Mesothelial cell of epicardium (in vitro differentiated cells): ENCODE results near the gene RASGEF1C. TPM values are rescaled to one million over a fixed set of nuclear protein-coding genes. Genes with fewer than 3 reads are reported as not detected.

Experiments
- DNase-seq, 2 experiments: peaks; one replicate each; pipeline ENCODE4 v3.0.0; 2021; ENCODE audit warnings: low spot score in 2 of 2; ENCODE audit not compliant: unreplicated experiment in 2 of 2
- H3K27ac Mint-ChIP-seq: 2 replicates; pipeline ENCODE4 v1.8.0; 2021; ENCODE audit warnings: mixed read lengths
- H3K27me3 Mint-ChIP-seq: 2 replicates; pipeline ENCODE4 v1.8.0; 2021; ENCODE audit warnings: low read depth, mixed read lengths
- H3K36me3 Mint-ChIP-seq: 2 replicates; pipeline ENCODE4 v1.8.0; 2021; ENCODE audit warnings: mixed read lengths
- H3K4me1 Mint-ChIP-seq: 2 replicates; pipeline ENCODE4 v1.8.0; 2021; ENCODE audit warnings: mixed read lengths
- H3K4me3 Mint-ChIP-seq: 2 replicates; pipeline ENCODE4 v1.8.0; 2021; ENCODE audit warnings: mild to moderate bottlenecking, moderate library complexity, mixed read lengths
- H3K9me3 Mint-ChIP-seq: 2 replicates; pipeline ENCODE4 v1.8.0; 2021; ENCODE audit warnings: mixed read lengths
- CTCF ChIP-seq: fragments of 200-600 bp; sonication (generic); IDR thresholded peaks from one replicate; pipeline ENCODE4 v1.5.0; 2021; ENCODE audit warnings: antibody characterized with exemption; ENCODE audit not compliant: unreplicated experiment
- total RNA-seq: library from RNA; stranded (reverse); gene quantifications from 3 replicates; pipeline ENCODE4 v1.2.1, GENCODE V29; 2021

RASGEF1C gene
- total RNA-seq, 1 donor from 2014 or later = 0.42 TPM

DNA sequence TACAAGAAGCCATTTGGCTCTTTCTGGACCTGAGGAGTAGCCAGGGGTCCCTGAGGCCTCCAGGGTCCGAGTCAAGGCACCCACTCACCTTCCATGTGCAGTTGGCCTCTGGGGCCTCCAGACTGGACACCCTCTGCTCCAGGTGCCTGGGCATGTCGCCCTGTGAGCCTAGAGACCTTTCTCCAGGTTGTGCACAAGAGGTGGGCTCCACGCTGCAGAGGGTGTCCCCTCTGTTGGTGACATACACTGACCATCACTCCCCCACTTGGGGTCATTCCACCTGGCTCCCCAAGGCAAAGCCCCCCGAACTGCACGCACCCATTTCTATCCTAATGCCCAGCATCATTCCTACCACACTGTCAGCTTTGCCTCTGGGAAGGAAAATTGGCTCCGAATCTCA, 48.8 kb downstream of the RASGEF1C start:
- Mint-ChIP-seq H3K9me3 (peaks cover 20% of the 10 kb centered on the region), H3K4me3 (no peak overlapping the region), H3K4me1 (no peaks in the 10 kb centered on the region), H3K27me3 (peaks cover 43% of the 10 kb centered on the region), H3K36me3 (no peaks in the 10 kb centered on the region), H3K27ac (no peak overlapping the region)
- no peak for TF ChIP-seq CTCF
- no peak for DNase-seq

DNA sequence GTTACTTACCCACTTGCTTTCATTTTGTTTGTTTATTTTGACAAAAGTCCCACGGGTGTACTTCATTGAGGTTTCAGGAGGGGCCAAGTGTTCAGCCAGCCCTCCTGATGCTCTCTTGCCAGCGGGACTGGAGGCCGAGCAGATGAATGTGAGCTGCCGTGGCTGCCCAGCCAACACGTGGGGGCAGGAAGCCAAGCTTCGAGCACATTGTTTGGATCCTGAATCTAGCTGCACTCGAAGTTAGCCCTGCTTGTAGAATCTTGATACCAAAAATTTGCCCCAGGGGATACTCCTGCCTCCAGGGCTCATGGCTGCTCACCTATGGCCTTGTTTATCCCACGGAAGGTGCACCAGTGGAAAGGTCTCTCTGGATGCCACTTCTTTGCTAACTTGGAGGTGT, 49.3 kb downstream of the RASGEF1C start:
- Mint-ChIP-seq H3K9me3 (peaks cover 17% of the 10 kb centered on the region), H3K27me3 (peaks cover 41% of the 10 kb centered on the region), H3K27ac (no peak overlapping the region), H3K4me1 (no peaks in the 10 kb centered on the region), H3K4me3 (no peak overlapping the region), H3K36me3 (no peaks in the 10 kb centered on the region)
- TF ChIP-seq CTCF = no peak
- DNase-seq = peak in 1 of 2 experiments; percentile 16

DNA sequence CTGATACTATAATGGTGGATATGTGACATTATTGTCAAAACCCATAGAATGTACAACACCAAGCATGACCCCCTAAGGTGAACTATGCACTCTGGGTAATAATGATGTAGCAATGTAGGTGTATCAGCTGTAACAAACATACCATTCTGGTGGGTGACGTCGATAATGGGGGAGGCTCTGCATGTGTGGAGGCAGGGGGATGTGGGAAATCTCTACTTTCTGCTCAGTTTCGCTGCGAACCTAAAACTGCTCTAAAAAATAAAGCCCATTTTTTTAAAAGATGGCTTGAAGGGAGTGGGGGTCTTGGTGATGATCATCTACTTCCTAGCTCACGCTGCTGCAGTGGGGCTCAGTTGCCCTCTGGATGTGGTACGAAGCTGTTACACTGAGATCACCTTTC, 51.1 kb downstream of the RASGEF1C start:
- Mint-ChIP-seq H3K4me3 (no peak overlapping the region), H3K4me1 (no peaks in the 10 kb centered on the region), H3K9me3 (peaks cover 13% of the 10 kb centered on the region), H3K36me3 (no peaks in the 10 kb centered on the region), H3K27ac (no peak overlapping the region), H3K27me3 (peaks cover 26% of the 10 kb centered on the region)
- no peak for TF ChIP-seq CTCF
- DNase-seq = peak in 1 of 2 experiments; percentile 19

- Mint-ChIP-seq H3K9me3 (peaks cover 13% of the 10 kb centered on the region), H3K27ac (no peak overlapping the region), H3K36me3 (no peaks in the 10 kb centered on the region), H3K4me3 (no peak overlapping the region), H3K27me3 (peaks cover 24% of the 10 kb centered on the region), H3K4me1 (no peaks in the 10 kb centered on the region)
- TF ChIP-seq CTCF = no peak
- peak; percentile 15 to 27 for DNase-seq
Measured at GRCh38 chr5:180156141-180156540, 52.9 kb downstream of the RASGEF1C start.

GRCh38 chr5:180155365-180155926, 53.6 kb downstream of the RASGEF1C start:
- no peaks in the 10 kb centered on the region for H3K36me3 Mint-ChIP-seq
- no peak for TF ChIP-seq CTCF
- peak in 1 of 2 experiments; percentile 30 for DNase-seq
- peaks cover 22% of the 10 kb centered on the region for H3K27me3 Mint-ChIP-seq
- no peaks in the 10 kb centered on the region for H3K4me1 Mint-ChIP-seq
- H3K4me3 Mint-ChIP-seq = no peak overlapping the region
- H3K9me3 Mint-ChIP-seq = peaks cover 13% of the 10 kb centered on the region
- H3K27ac Mint-ChIP-seq = no peak overlapping the region
